HFFc6 (cell line): ENCODE measurements around the gene RBM26. TPM values are rescaled to one million over a fixed set of nuclear protein-coding genes. Genes with fewer than 3 reads are reported as not detected.
A peak's percentile ranks its signal among the peaks of the same experiment; 100 is the strongest.
"Not testable (repeated sequence)": the region's sequence is repeated elsewhere in the genome, so short reads cannot be mapped to it uniquely, and the experiment has no call there.

Experiments used
- DNase-seq: peaks from one replicate; pipeline ENCODE4 v3.0.0-alpha.2; 2018
- H3K27ac Mint-ChIP-seq: 2 replicates; pipeline ENCODE4 v1.8.0; 2020; ENCODE audit warnings: mild to moderate bottlenecking, mixed read lengths
- H3K27me3 Mint-ChIP-seq: 2 replicates; pipeline ENCODE4 v1.8.0; 2021; ENCODE audit warnings: mild to moderate bottlenecking, moderate library complexity, mixed read lengths; ENCODE audit not compliant: insufficient read depth
- H3K36me3 Mint-ChIP-seq: 2 replicates; pipeline ENCODE4 v1.8.0; 2021; ENCODE audit warnings: low read depth, mixed read lengths
- H3K4me1 Mint-ChIP-seq: 2 replicates; pipeline ENCODE4 v1.8.0; 2020; ENCODE audit warnings: low read depth, mixed read lengths
- H3K4me3 Mint-ChIP-seq: 2 replicates; pipeline ENCODE4 v1.8.0; 2020; ENCODE audit warnings: mild to moderate bottlenecking, moderate library complexity, mixed read lengths
- H3K9me3 Mint-ChIP-seq: 2 replicates; pipeline ENCODE4 v1.8.0; 2020; ENCODE audit warnings: mild to moderate bottlenecking, mixed read lengths
- total RNA-seq, 6 experiments: library from RNA; stranded (reverse); fragmentation: NEBNext Ultra II Directional; extraction: Animal tissue kit (Norgen Biotek cat#: 25700); gene quantifications; 2 replicates in 1 of 6; 3 replicates in 5 of 6; pipeline ENCODE4 v1.2.3, GENCODE V29; 2021
- TF ChIP-seq, protein P1 (sequence below): fragments of 200-600 bp; sonication (generic); IDR thresholded peaks from 2 replicates; pipeline ENCODE4 v1.5.0; 2021; ENCODE audit warnings: antibody characterized with exemption, mild to moderate bottlenecking

Gene RBM26
- total RNA-seq, 6 experiments from 2014 or later = 28.5 to 37.6 (median 33.3) TPM

- DNase-seq = no peak
- Mint-ChIP-seq H3K27ac (peak overlapping the region; percentile 23; the same call in 1 of the 2 replicates), H3K36me3 (peaks cover 27% of the 10 kb centered on the region)
These were observed 53.9 kb downstream of the RBM26 start for GRCh38 chr13:79352107-79352506.

DNA sequence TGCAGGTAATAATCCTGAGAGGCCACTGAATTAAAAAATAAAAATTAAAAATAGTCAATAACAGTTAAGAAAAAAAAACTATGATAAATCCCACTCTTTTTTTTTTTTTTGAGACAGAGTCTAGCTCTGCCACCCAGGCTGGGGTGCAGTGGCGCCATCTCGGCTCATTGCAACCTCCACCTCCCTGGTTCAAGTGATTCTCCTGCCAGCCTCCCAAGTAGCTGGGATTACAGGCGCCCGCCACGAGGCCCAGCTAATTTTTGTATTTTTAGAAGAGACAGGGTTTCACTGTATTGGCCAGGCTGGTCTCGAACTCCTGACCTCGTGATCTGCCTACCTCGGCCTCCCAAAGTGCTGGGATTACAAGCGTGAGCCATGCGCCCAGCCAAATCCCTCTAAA lies 56.4 kb downstream of the RBM26 start:
- peaks cover 41% of the 10 kb centered on the region for H3K4me1 Mint-ChIP-seq
- not testable (repeated sequence) for DNase-seq
- peaks cover 16% of the 10 kb centered on the region for H3K36me3 Mint-ChIP-seq

More at GRCh38 chr13:79352107-79352506, 53.9 kb downstream of the RBM26 start:
- no peak overlapping the region for H3K4me3 Mint-ChIP-seq
- peaks cover 45% of the 10 kb centered on the region for H3K4me1 Mint-ChIP-seq
- no peaks in the 10 kb centered on the region for H3K9me3 Mint-ChIP-seq
- no peaks in the 10 kb centered on the region for H3K27me3 Mint-ChIP-seq
- TF ChIP-seq, protein P1, sequence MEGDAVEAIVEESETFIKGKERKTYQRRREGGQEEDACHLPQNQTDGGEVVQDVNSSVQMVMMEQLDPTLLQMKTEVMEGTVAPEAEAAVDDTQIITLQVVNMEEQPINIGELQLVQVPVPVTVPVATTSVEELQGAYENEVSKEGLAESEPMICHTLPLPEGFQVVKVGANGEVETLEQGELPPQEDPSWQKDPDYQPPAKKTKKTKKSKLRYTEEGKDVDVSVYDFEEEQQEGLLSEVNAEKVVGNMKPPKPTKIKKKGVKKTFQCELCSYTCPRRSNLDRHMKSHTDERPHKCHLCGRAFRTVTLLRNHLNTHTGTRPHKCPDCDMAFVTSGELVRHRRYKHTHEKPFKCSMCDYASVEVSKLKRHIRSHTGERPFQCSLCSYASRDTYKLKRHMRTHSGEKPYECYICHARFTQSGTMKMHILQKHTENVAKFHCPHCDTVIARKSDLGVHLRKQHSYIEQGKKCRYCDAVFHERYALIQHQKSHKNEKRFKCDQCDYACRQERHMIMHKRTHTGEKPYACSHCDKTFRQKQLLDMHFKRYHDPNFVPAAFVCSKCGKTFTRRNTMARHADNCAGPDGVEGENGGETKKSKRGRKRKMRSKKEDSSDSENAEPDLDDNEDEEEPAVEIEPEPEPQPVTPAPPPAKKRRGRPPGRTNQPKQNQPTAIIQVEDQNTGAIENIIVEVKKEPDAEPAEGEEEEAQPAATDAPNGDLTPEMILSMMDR = no peak

DNA sequence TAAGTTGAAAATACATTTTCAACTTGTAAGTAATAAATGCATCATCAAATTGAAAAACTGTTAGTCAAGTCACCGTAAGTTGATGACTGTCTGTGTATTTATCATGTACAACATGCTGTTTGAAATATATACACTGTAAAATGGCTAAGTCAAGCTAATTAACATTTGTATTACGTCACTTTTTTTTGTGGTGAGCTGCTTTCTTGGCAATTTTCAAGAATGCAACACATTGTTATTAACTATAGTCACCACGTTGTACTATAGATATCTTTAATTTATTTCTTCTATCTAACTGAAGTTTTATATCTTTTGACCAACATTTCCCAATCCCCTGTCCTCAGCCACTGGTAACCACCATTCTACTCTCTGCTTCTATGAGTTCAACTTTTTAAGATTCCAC lies 57.0 kb downstream of the RBM26 start:
- DNase-seq = no peak
- TF ChIP-seq, protein P1 = no peak
- Mint-ChIP-seq H3K4me3 (no peak overlapping the region), H3K36me3 (peaks cover 13% of the 10 kb centered on the region), H3K27ac (no peak overlapping the region), H3K27me3 (no peaks in the 10 kb centered on the region), H3K9me3 (no peaks in the 10 kb centered on the region), H3K4me1 (peaks cover 35% of the 10 kb centered on the region)

More for the DNA sequence above, 56.4 kb downstream of the RBM26 start:
- H3K9me3 Mint-ChIP-seq, H3K4me3 Mint-ChIP-seq, H3K27me3 Mint-ChIP-seq, H3K27ac Mint-ChIP-seq: not testable (repeated sequence)

- no peak for DNase-seq
- Mint-ChIP-seq H3K9me3 (no peaks in the 10 kb centered on the region), H3K27me3 (no peaks in the 10 kb centered on the region), H3K36me3 (peaks cover 4% of the 10 kb centered on the region; the same call in 1 of the 2 replicates), H3K4me1 (peaks cover 9% of the 10 kb centered on the region), H3K27ac (no peak overlapping the region), H3K4me3 (no peak overlapping the region)
- TF ChIP-seq, protein P1 = no peak
These were observed 59.6 kb downstream of the RBM26 start for GRCh38 chr13:79346300-79346914.

GRCh38 chr13:79341202-79341601 lies 64.9 kb downstream of the RBM26 start:
- Mint-ChIP-seq H3K27ac (no peak overlapping the region), H3K27me3 (no peaks in the 10 kb centered on the region), H3K36me3 (peaks cover 12% of the 10 kb centered on the region), H3K4me1 (no peaks in the 10 kb centered on the region), H3K9me3 (no peaks in the 10 kb centered on the region), H3K4me3 (no peak overlapping the region)
- no peak for DNase-seq
- TF ChIP-seq, protein P1 = no peak

GRCh38 chr13:79340490-79340889 lies 65.6 kb downstream of the RBM26 start:
- Mint-ChIP-seq H3K36me3 (peaks cover 17% of the 10 kb centered on the region), H3K9me3 (no peaks in the 10 kb centered on the region), H3K4me3 (no peak overlapping the region), H3K27me3 (no peaks in the 10 kb centered on the region), H3K4me1 (no peaks in the 10 kb centered on the region), H3K27ac (no peak overlapping the region)
- DNase-seq = no peak
- TF ChIP-seq, protein P1 = peak; percentile 25; the same call in 1 of the 2 replicates
